Neural progenitor cell (in vitro differentiated cells): ENCODE results near the gene PHLPP2. TPM values are rescaled to one million over a fixed set of nuclear protein-coding genes. Genes with fewer than 3 reads are reported as not detected.
"Not testable (repeated sequence)": the region's sequence is repeated elsewhere in the genome, so short reads cannot be mapped to it uniquely, and the experiment has no call there.

Source experiments
- DNase-seq: peaks from one replicate; pipeline ENCODE4 v3.0.0-alpha.2; 2016; ENCODE audit warnings: low spot score
- H2AFZ ChIP-seq: fragments of 200-600 bp; sonication (generic); replicated peaks from 2 replicates; pipeline ENCODE4 v1.6.1; 2016; ENCODE audit warnings: antibody characterized with exemption
- H3F3A ChIP-seq: fragments of 200-600 bp; sonication (generic); 2 replicates; pipeline ENCODE4 v1.6.1; 2016; ENCODE audit warnings: antibody characterized with exemption, low read depth
- H3K27ac ChIP-seq: fragments of 200-600 bp; sonication (generic); 2 replicates; pipeline ENCODE4 v1.5.1; 2016; ENCODE audit warnings: mild to moderate bottlenecking
- H3K27me3 ChIP-seq: fragments of 200-600 bp; sonication (generic); 2 replicates; pipeline ENCODE4 v1.6.1; 2016; ENCODE audit warnings: mild to moderate bottlenecking, moderate library complexity
- H3K36me3 ChIP-seq: fragments of 200-600 bp; sonication (generic); 2 replicates; pipeline ENCODE4 v1.5.1; 2016
- H3K4me1 ChIP-seq: fragments of 200-600 bp; sonication (generic); 2 replicates; pipeline ENCODE4 v1.6.1; 2016; ENCODE audit warnings: mixed run types
- H3K4me2 ChIP-seq: fragments of 200-600 bp; sonication (generic); 2 replicates; pipeline ENCODE4 v1.6.1; 2016
- H3K4me3 ChIP-seq: fragments of 200-600 bp; sonication (generic); 2 replicates; pipeline ENCODE4 v1.5.1; 2016
- H3K79me2 ChIP-seq: fragments of 200-600 bp; sonication (generic); 2 replicates; pipeline ENCODE4 v1.6.1; 2016; ENCODE audit warnings: low read depth
- H3K9ac ChIP-seq: fragments of 200-600 bp; sonication (generic); 2 replicates; pipeline ENCODE4 v1.6.1; 2016
- H3K9me3 ChIP-seq: fragments of 200-600 bp; sonication (generic); 2 replicates; pipeline ENCODE4 v1.5.1; 2016; ENCODE audit warnings: low read depth
- H4K20me1 ChIP-seq: fragments of 200-600 bp; sonication (generic); 2 replicates; pipeline ENCODE4 v1.6.1; 2016; ENCODE audit warnings: low read depth
- H3K27ac Mint-ChIP-seq: 3 replicates; pipeline ENCODE4 v1.8.0; 2021; ENCODE audit warnings: mixed read lengths
- H3K27me3 Mint-ChIP-seq: 2 replicates; pipeline ENCODE4 v1.8.0; 2022; ENCODE audit warnings: low read depth, mild to moderate bottlenecking, inconsistent platforms, moderate library complexity, mixed read lengths; ENCODE audit not compliant: insufficient read depth
- H3K36me3 Mint-ChIP-seq: 3 replicates; pipeline ENCODE4 v1.8.0; 2021; ENCODE audit warnings: mixed read lengths
- H3K4me1 Mint-ChIP-seq: 3 replicates; pipeline ENCODE4 v1.8.0; 2021; ENCODE audit warnings: mixed read lengths
- H3K4me3 Mint-ChIP-seq: 3 replicates; pipeline ENCODE4 v1.8.0; 2021; ENCODE audit warnings: mild to moderate bottlenecking, moderate library complexity, mixed read lengths
- H3K9me3 Mint-ChIP-seq: 3 replicates; pipeline ENCODE4 v1.8.0; 2020; ENCODE audit warnings: mixed read lengths
- EZH2 ChIP-seq: fragments of 200-600 bp; sonication (generic); IDR thresholded peaks from 2 replicates; pipeline ENCODE4 v1.6.1; 2017; ENCODE audit warnings: antibody characterized with exemption, mild to moderate bottlenecking, moderate library complexity
- EZH2phosphoT487 ChIP-seq: fragments of 200-600 bp; sonication (generic); IDR thresholded peaks from 2 replicates; pipeline ENCODE4 v1.6.1; 2017; ENCODE audit warnings: antibody characterized with exemption
- small RNA-seq: library from RNA; depleted of rRNA; stranded (forward); fragments of <200 nt; gene quantifications from one replicate; pipeline ENCODE3, GENCODE V24; 2015
- total RNA-seq: library from RNA; depleted of rRNA; stranded (reverse); fragments of >200 nt; gene quantifications from 2 replicates; pipeline ENCODE4 v1.2.3, GENCODE V29; 2015; ENCODE audit warnings: low replicate concordance
- TF ChIP-seq, protein P1 (sequence below): fragments of 200-600 bp; sonication (generic); IDR thresholded peaks from 2 replicates; pipeline ENCODE4 v1.5.1; 2017; ENCODE audit warnings: antibody characterized with exemption, mild to moderate bottlenecking

PHLPP2 gene
- total RNA-seq, 1 donor from 2014 or later = 12.9 TPM

DNA sequence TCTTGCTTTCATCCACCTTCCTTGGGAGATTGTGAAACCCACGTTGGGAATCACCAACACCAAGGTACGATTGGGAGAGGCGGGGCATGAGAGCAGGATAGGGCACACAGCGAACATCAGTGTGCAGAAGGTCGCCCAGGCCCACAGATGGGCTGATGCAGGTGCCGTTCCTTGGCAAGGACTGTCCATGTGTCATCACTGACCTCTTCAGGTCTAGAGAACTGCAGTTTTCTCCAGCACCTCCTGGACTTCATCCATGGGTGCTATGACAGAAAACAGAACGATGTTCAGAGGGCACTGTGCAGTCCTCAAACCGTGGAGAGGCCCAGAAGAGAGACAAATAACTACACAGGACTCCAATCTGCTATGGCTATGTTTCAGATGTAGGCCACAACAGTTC, 123.7 kb downstream of the PHLPP2 start:
- Histone ChIP-seq H3K79me2 (no peaks in the 10 kb centered on the region), H3K4me3 (no peak overlapping the region), H3K4me1 (no peaks in the 10 kb centered on the region), H3K9me3 (no peaks in the 10 kb centered on the region), H3K27me3 (no peaks in the 10 kb centered on the region), H3K4me2 (no peak overlapping the region), H3K27ac (no peak overlapping the region), H2AFZ (no peak overlapping the region), H3F3A (no peaks in the 10 kb centered on the region), H3K9ac (no peak overlapping the region), H3K36me3 (no peaks in the 10 kb centered on the region), H4K20me1 (no peaks in the 10 kb centered on the region)
- Mint-ChIP-seq H3K4me1 (no peaks in the 10 kb centered on the region), H3K4me3 (no peak overlapping the region), H3K27ac (no peak overlapping the region), H3K36me3 (no peaks in the 10 kb centered on the region), H3K9me3 (no peaks in the 10 kb centered on the region), H3K27me3 (peaks cover 5% of the 10 kb centered on the region)
- DNase-seq = no peak
- TF ChIP-seq, protein P1, sequence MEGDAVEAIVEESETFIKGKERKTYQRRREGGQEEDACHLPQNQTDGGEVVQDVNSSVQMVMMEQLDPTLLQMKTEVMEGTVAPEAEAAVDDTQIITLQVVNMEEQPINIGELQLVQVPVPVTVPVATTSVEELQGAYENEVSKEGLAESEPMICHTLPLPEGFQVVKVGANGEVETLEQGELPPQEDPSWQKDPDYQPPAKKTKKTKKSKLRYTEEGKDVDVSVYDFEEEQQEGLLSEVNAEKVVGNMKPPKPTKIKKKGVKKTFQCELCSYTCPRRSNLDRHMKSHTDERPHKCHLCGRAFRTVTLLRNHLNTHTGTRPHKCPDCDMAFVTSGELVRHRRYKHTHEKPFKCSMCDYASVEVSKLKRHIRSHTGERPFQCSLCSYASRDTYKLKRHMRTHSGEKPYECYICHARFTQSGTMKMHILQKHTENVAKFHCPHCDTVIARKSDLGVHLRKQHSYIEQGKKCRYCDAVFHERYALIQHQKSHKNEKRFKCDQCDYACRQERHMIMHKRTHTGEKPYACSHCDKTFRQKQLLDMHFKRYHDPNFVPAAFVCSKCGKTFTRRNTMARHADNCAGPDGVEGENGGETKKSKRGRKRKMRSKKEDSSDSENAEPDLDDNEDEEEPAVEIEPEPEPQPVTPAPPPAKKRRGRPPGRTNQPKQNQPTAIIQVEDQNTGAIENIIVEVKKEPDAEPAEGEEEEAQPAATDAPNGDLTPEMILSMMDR = no peak
- TF ChIP-seq EZH2 (no peak), EZH2phosphoT487 (no peak)

DNA sequence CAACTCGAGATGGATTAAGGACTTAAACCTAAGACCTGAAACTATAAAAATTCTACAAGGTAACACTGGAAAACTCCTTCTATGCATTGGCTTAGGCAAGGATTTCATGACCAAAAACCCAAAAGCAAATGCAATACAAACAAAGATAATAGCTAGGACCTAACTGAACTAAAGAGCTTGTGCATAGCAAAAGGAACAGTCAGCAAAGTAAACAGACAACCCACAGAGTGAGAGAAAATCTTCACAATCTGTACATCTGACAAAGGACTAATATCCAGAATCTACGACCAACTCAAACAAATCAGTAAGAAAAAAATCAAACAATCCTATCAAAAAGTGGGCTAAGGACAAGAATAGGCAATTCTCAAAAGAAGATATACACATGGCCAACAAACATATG, 126.1 kb downstream of the PHLPP2 start:
- not testable (repeated sequence) for H3K9ac ChIP-seq, H3K27ac Mint-ChIP-seq, H3K4me3 Mint-ChIP-seq, H3K4me2 ChIP-seq, H3F3A ChIP-seq, H3K36me3 Mint-ChIP-seq, H3K9me3 Mint-ChIP-seq, H2AFZ ChIP-seq, H3K9me3 ChIP-seq, H3K4me3 ChIP-seq, H3K4me1 ChIP-seq, H3K36me3 ChIP-seq, H3K27me3 ChIP-seq, H3K79me2 ChIP-seq, DNase-seq, H3K27ac ChIP-seq, H3K4me1 Mint-ChIP-seq, H4K20me1 ChIP-seq, H3K27me3 Mint-ChIP-seq

DNA sequence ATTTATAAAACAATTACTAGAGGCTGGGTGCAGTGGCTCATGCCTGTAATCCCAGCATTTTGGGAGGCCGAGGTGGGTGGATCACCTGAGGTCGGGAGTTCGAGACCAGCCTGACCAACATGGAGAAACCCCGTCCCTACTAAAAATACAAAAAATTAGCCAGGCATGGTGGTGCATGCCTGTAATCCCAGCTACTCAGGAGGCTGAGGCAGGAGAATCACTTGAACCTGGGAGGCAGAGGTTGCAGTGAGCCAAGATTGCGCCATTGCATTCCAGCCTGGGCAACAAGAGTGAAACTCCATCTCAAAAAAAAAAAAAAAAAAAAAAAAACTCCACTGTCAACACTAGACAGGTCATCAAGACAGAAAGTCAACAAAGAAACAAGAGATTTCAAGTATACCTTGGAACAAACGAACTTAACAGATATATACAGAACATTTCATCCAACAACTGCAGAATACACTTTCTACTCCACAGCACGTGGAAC, 129.1 kb downstream of the PHLPP2 start:
- not testable (repeated sequence) for H3K27me3 ChIP-seq, H3K4me1 ChIP-seq, H3K9me3 Mint-ChIP-seq, H3K27ac Mint-ChIP-seq, H2AFZ ChIP-seq, H3K4me1 Mint-ChIP-seq, H3K4me3 Mint-ChIP-seq, H3K4me3 ChIP-seq, H3K4me2 ChIP-seq, H3K27me3 Mint-ChIP-seq, H3K9ac ChIP-seq, DNase-seq, H3K27ac ChIP-seq, H3K79me2 ChIP-seq, H3K36me3 Mint-ChIP-seq, H3F3A ChIP-seq, H3K9me3 ChIP-seq, H3K36me3 ChIP-seq, H4K20me1 ChIP-seq

Small RNA genes lying within 50 kb of the gene (small RNA-seq; reads per million reads assigned to genes)
- gene RNU6-208P (not detected), gene SNORA70D (not detected), gene SNORD71 (1,637 reads per million, percentile 99 among the genes with 10 or more reads in this experiment)

Other genes starting within 250 kb of the PHLPP2 start
- gene ZNF19, start 235.4 kb downstream of the PHLPP2 start, total RNA-seq = 10.3 and 13.9 TPM in 2 replicates
- 0.09 TPM in 1 of 2 replicates, not detected in the other for gene CHST4, start 198.3 kb downstream of the PHLPP2 start, total RNA-seq
- not detected in 2 replicates for gene TAT, start 147.6 kb downstream of the PHLPP2 start, total RNA-seq
- 2.0 and 2.2 TPM in 2 replicates for gene MARVELD3, start 98.5 kb downstream of the PHLPP2 start, total RNA-seq
- 59.3 and 72.6 TPM in 2 replicates for gene AP1G1, start 84.1 kb upstream of the PHLPP2 start, total RNA-seq
- 19.8 and 26.4 TPM in 2 replicates for gene ATXN1L, start 121.3 kb upstream of the PHLPP2 start, total RNA-seq
- gene ZNF821, start 159.5 kb upstream of the PHLPP2 start, total RNA-seq = 10.3 and 23.6 TPM in 2 replicates
- 376 and 400 TPM in 2 replicates for gene IST1, start 170.8 kb upstream of the PHLPP2 start, total RNA-seq